H9 (cell line): ENCODE data around the gene INSM1. TPM values are rescaled to one million over a fixed set of nuclear protein-coding genes. Genes with fewer than 3 reads are reported as not detected.

ENCODE experiments used
- DNase-seq: peaks from one replicate; pipeline ENCODE4 v3.0.0-alpha.2; 2017
- H2AFZ ChIP-seq: one replicate; pipeline ENCODE4 v1.6.1; 2013; ENCODE audit warnings: mild to moderate bottlenecking, low read length, control low read depth, moderate library complexity
- H2AK5ac ChIP-seq: 2 replicates; pipeline ENCODE4 v1.6.1; 2013; ENCODE audit warnings: low read length, control low read depth, mixed read lengths; ENCODE audit not compliant: insufficient read length
- H2BK120ac ChIP-seq: one replicate; pipeline ENCODE4 v1.6.1; 2013; ENCODE audit warnings: low read depth, mild to moderate bottlenecking, low read length, control low read depth, inconsistent platforms; ENCODE audit not compliant: poor library complexity, severe bottlenecking
- H2BK12ac ChIP-seq: 2 replicates; pipeline ENCODE4 v1.6.1; 2013; ENCODE audit warnings: low read length, control low read depth, mixed read lengths, low read depth; ENCODE audit not compliant: insufficient read length
- H2BK15ac ChIP-seq: 2 replicates; pipeline ENCODE4 v1.6.1; 2013; ENCODE audit warnings: low read depth, low read length, control low read depth
- H2BK20ac ChIP-seq: one replicate; pipeline ENCODE4 v1.6.1; 2013; ENCODE audit warnings: low read depth, mild to moderate bottlenecking, low read length, control low read depth, inconsistent platforms; ENCODE audit not compliant: poor library complexity, severe bottlenecking
- H2BK5ac ChIP-seq: 2 replicates; pipeline ENCODE4 v1.6.1; 2013; ENCODE audit warnings: low read length, control low read depth, mixed read lengths; ENCODE audit not compliant: insufficient read length
- H3K14ac ChIP-seq: 2 replicates; pipeline ENCODE4 v1.6.1; 2013; ENCODE audit warnings: low read length, control low read depth; ENCODE audit not compliant: insufficient read depth
- H3K18ac ChIP-seq: 2 replicates; pipeline ENCODE4 v1.6.1; 2013; ENCODE audit warnings: low read depth, mild to moderate bottlenecking, mixed read lengths, low read length, control low read depth; ENCODE audit not compliant: insufficient read length
- H3K23ac ChIP-seq: 2 replicates; pipeline ENCODE4 v1.6.1; 2013; ENCODE audit warnings: low read length, control low read depth, mixed read lengths, low read depth; ENCODE audit not compliant: insufficient read length
- H3K23me2 ChIP-seq: 2 replicates; pipeline ENCODE4 v1.6.1; 2013; ENCODE audit warnings: low read depth, mild to moderate bottlenecking, mixed read lengths, low read length, control low read depth; ENCODE audit not compliant: insufficient read length, poor library complexity, severe bottlenecking
- H3K27ac ChIP-seq: 2 replicates; pipeline ENCODE4 v1.5.1; 2013; ENCODE audit warnings: low read length, control low read depth, mixed read lengths, low read depth; ENCODE audit not compliant: insufficient read length
- H3K27me3 ChIP-seq: 2 replicates; pipeline ENCODE4 v1.6.1; 2013; ENCODE audit warnings: low read length, control low read depth, inconsistent platforms; ENCODE audit not compliant: insufficient read depth
- H3K4ac ChIP-seq: 2 replicates; pipeline ENCODE4 v1.6.1; 2013; ENCODE audit warnings: low read depth, mild to moderate bottlenecking, control low read depth, inconsistent platforms, low read length, moderate library complexity
- H3K4me1 ChIP-seq: 2 replicates; pipeline ENCODE4 v1.6.1; 2013; ENCODE audit warnings: low read length, control low read depth, inconsistent platforms; ENCODE audit not compliant: insufficient read depth
- H3K4me2 ChIP-seq: 2 replicates; pipeline ENCODE4 v1.6.1; 2013; ENCODE audit warnings: low read length, control low read depth, mixed read lengths; ENCODE audit not compliant: insufficient read length, insufficient read depth
- H3K56ac ChIP-seq: 2 replicates; pipeline ENCODE4 v1.6.1; 2013; ENCODE audit warnings: low read depth, mild to moderate bottlenecking, mixed read lengths, low read length, control low read depth; ENCODE audit not compliant: insufficient read length
- H3K79me1 ChIP-seq: 2 replicates; pipeline ENCODE4 v1.6.1; 2013; ENCODE audit warnings: low read depth, mild to moderate bottlenecking, moderate library complexity, low read length, control low read depth, inconsistent platforms; ENCODE audit not compliant: insufficient read depth, poor library complexity, severe bottlenecking
- H3K79me2 ChIP-seq: 2 replicates; pipeline ENCODE4 v1.6.1; 2013; ENCODE audit warnings: low read length, control low read depth, inconsistent platforms; ENCODE audit not compliant: insufficient read depth
- H3K9ac ChIP-seq: 2 replicates; pipeline ENCODE4 v1.6.1; 2013; ENCODE audit warnings: low read length, control low read depth, mixed read lengths; ENCODE audit not compliant: insufficient read length; ENCODE audit errors: extremely low read depth
- H3K9me3 ChIP-seq: one replicate; pipeline ENCODE4 v1.6.1; 2013; ENCODE audit warnings: low read depth, low read length, inconsistent platforms; ENCODE audit not compliant: control insufficient read depth
- H3T11ph ChIP-seq: one replicate; pipeline ENCODE4 v1.6.1; 2013; ENCODE audit warnings: mild to moderate bottlenecking, low read length, control low read depth, inconsistent platforms
- H4K20me1 ChIP-seq: one replicate; pipeline ENCODE4 v1.6.1; 2013; ENCODE audit not compliant: control insufficient read depth, insufficient read length, insufficient read depth
- H4K5ac ChIP-seq: 2 replicates; pipeline ENCODE4 v1.6.1; 2013; ENCODE audit warnings: low read depth, mild to moderate bottlenecking, mixed read lengths, low read length, control low read depth; ENCODE audit not compliant: insufficient read length
- H4K8ac ChIP-seq: replicated peaks from 2 replicates; pipeline ENCODE4 v1.6.1; 2013; ENCODE audit warnings: low read length, control low read depth, mixed read lengths, low read depth; ENCODE audit not compliant: insufficient read length
- H4K91ac ChIP-seq: 2 replicates; pipeline ENCODE4 v1.6.1; 2013; ENCODE audit warnings: low read depth, mild to moderate bottlenecking, moderate library complexity, mixed read lengths, low read length, control low read depth; ENCODE audit not compliant: insufficient read length
- H3K27ac Mint-ChIP-seq, 3 experiments: 2 replicates in 2 of 3; 3 replicates in 1 of 3; pipeline ENCODE4 v1.8.0; 2020 to 2021; ENCODE audit warnings: mixed read lengths in 3 of 3, mild to moderate bottlenecking in 1 of 3, moderate library complexity in 1 of 3
- H3K27me3 Mint-ChIP-seq: 2 replicates; pipeline ENCODE4 v1.8.0; 2021; ENCODE audit warnings: low read depth, mild to moderate bottlenecking, moderate library complexity, mixed read lengths
- H3K36me3 Mint-ChIP-seq, 3 experiments: 2 replicates in 2 of 3; 3 replicates in 1 of 3; pipeline ENCODE4 v1.8.0; 2020 to 2021; ENCODE audit warnings: low read depth in 3 of 3, mixed read lengths in 3 of 3; ENCODE audit not compliant: insufficient read depth in 1 of 3
- H3K4me1 Mint-ChIP-seq, 2 experiments: 2 replicates each; pipeline ENCODE4 v1.8.0; 2020; ENCODE audit warnings: mixed read lengths in 2 of 2
- H3K4me3 Mint-ChIP-seq, 2 experiments: 2 replicates in 1 of 2; 3 replicates in 1 of 2; pipeline ENCODE4 v1.8.0; 2020 to 2021; ENCODE audit warnings: mild to moderate bottlenecking in 2 of 2, mixed read lengths in 2 of 2, moderate library complexity in 1 of 2
- H3K9me3 Mint-ChIP-seq, 2 experiments: 2 replicates in 1 of 2; 3 replicates in 1 of 2; pipeline ENCODE4 v1.8.0; 2020; ENCODE audit warnings: mild to moderate bottlenecking in 2 of 2, mixed read lengths in 2 of 2, moderate library complexity in 1 of 2
- WGBS: extraction: QIAGEN DNeasy Blood & Tissue Kit; methylation state at CpG from one replicate; pipeline ENCODE4 v1.1.7; 2013; ENCODE audit warnings: missing lambda C conversion rate, low lambda C conversion rate, mixed read lengths; ENCODE audit not compliant: insufficient read length; ENCODE audit errors: extremely low coverage; 5-methylcytosine and 5-hydroxymethylcytosine counted together
- total RNA-seq: library from RNA; stranded (reverse); gene quantifications from 2 replicates; pipeline ENCODE4 v1.2.1, GENCODE V29; 2021
- TF ChIP-seq, protein P1 (sequence below): fragments of 200-600 bp; sonication (generic); conservative IDR thresholded peaks from 3 replicates; pipeline ENCODE4 v1.8.0; 2021; ENCODE audit warnings: antibody characterized with exemption, mild to moderate bottlenecking

Gene INSM1
- total RNA-seq, 1 experiment from 2014 or later: 0.83 TPM

DNA sequence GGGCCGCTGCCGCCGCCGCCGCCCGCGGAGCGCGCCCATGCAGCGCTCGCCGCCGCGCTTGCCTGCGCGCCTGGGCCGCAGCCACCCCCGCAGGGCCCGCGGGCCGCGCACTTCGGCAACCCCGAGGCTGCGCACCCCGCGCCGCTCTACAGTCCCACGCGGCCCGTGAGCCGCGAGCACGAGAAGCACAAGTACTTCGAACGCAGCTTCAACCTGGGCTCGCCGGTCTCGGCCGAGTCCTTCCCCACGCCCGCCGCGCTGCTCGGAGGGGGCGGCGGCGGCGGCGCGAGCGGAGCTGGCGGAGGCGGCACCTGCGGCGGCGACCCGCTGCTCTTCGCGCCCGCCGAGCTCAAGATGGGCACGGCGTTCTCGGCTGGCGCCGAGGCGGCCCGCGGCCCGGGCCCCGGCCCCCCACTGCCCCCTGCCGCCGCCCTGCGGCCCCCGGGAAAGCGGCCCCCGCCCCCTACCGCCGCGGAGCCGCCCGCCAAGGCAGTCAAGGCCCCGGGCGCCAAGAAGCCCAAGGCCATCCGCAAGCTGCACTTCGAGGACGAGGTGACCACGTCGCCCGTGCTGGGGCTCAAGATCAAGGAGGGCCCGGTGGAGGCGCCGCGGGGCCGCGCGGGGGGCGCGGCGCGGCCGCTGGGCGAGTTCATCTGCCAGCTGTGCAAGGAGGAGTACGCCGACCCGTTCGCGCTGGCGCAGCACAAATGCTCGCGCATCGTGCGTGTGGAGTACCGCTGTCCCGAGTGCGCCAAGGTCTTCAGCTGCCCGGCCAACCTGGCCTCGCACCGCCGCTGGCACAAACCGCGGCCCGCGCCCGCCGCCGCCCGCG is 730 bp downstream of the INSM1 start:
- H3K56ac ChIP-seq: no peak overlapping the region
- no peak overlapping the region for H4K91ac ChIP-seq
- H3K9me3 ChIP-seq: no peaks in the 10 kb centered on the region
- no peaks in the 10 kb centered on the region; a peak in 1 of 7 replicates for H3K36me3 Mint-ChIP-seq
- DNase-seq: peak; percentile 36
- H3K27ac Mint-ChIP-seq: no peak overlapping the region
- H3K14ac ChIP-seq: peak overlapping the region; percentile 62; the same call in 1 of the 2 replicates
- H2BK15ac ChIP-seq: no peak overlapping the region; the same call in 1 of the 2 replicates
- H3K79me1 ChIP-seq: no peaks in the 10 kb centered on the region
- no peak overlapping the region for H2BK120ac ChIP-seq
- peak overlapping the region in 1 of 2 experiments; percentile 57; a peak in 2 of 5 replicates for H3K4me3 Mint-ChIP-seq
- no peak overlapping the region for H3T11ph ChIP-seq
- H3K27me3 Mint-ChIP-seq: peaks cover 86% of the 10 kb centered on the region
- no peaks in the 10 kb centered on the region for H4K20me1 ChIP-seq
- peaks cover 13% of the 10 kb centered on the region; the same call in 1 of the 2 replicates for H3K4me1 ChIP-seq
- H3K27ac ChIP-seq: no peak overlapping the region
- H3K4me2 ChIP-seq: peak overlapping the region; percentile 69
- no peak overlapping the region for H2AK5ac ChIP-seq
- H3K23me2 ChIP-seq: peaks cover 32% of the 10 kb centered on the region
- no peak overlapping the region for H2BK20ac ChIP-seq
- H3K9ac ChIP-seq: no peak overlapping the region
- WGBS: no CpG with 5 or more reads among the region's 130 CpGs
- H4K5ac ChIP-seq: no peak overlapping the region
- H3K4ac ChIP-seq: no peak overlapping the region
- H3K9me3 Mint-ChIP-seq: peaks cover 0 to 2% of the 10 kb centered on the region in 2 experiments; a peak in 3 of 5 replicates
- no peak overlapping the region for H4K8ac ChIP-seq
- TF ChIP-seq, protein P1, sequence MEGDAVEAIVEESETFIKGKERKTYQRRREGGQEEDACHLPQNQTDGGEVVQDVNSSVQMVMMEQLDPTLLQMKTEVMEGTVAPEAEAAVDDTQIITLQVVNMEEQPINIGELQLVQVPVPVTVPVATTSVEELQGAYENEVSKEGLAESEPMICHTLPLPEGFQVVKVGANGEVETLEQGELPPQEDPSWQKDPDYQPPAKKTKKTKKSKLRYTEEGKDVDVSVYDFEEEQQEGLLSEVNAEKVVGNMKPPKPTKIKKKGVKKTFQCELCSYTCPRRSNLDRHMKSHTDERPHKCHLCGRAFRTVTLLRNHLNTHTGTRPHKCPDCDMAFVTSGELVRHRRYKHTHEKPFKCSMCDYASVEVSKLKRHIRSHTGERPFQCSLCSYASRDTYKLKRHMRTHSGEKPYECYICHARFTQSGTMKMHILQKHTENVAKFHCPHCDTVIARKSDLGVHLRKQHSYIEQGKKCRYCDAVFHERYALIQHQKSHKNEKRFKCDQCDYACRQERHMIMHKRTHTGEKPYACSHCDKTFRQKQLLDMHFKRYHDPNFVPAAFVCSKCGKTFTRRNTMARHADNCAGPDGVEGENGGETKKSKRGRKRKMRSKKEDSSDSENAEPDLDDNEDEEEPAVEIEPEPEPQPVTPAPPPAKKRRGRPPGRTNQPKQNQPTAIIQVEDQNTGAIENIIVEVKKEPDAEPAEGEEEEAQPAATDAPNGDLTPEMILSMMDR: no peak
- no peak overlapping the region for H3K23ac ChIP-seq
- H2AFZ ChIP-seq: no peak overlapping the region
- H2BK5ac ChIP-seq: no peak overlapping the region
- no peak overlapping the region for H2BK12ac ChIP-seq
- peaks cover 56 to 60% of the 10 kb centered on the region in 2 experiments for H3K4me1 Mint-ChIP-seq
- peaks cover 35% of the 10 kb centered on the region for H3K27me3 ChIP-seq
- H3K79me2 ChIP-seq: no peaks in the 10 kb centered on the region
- no peak overlapping the region for H3K18ac ChIP-seq
